HG02623 (cell line): ENCODE results near the gene PREB.
"Not testable (repeated sequence)": the region's sequence is repeated elsewhere in the genome, so short reads cannot be mapped to it uniquely, and the experiment has no call there.

Source experiments
- ATAC-seq: cut with Tn5 transposase; IDR thresholded peaks from one replicate; pipeline ENCODE4 v1.9.1; 2021; ENCODE audit warnings: moderate library complexity; ENCODE audit not compliant: unreplicated experiment

Gene PREB

GRCh38 chr2:27127883-27128667, 6.4 kb downstream of the PREB start:
- no peak for ATAC-seq

GRCh38 chr2:27126252-27126710, 8.2 kb downstream of the PREB start:
- no peak for ATAC-seq

GRCh38 chr2:27125104-27125503, 9.3 kb downstream of the PREB start:
- ATAC-seq, result no peak

DNA sequence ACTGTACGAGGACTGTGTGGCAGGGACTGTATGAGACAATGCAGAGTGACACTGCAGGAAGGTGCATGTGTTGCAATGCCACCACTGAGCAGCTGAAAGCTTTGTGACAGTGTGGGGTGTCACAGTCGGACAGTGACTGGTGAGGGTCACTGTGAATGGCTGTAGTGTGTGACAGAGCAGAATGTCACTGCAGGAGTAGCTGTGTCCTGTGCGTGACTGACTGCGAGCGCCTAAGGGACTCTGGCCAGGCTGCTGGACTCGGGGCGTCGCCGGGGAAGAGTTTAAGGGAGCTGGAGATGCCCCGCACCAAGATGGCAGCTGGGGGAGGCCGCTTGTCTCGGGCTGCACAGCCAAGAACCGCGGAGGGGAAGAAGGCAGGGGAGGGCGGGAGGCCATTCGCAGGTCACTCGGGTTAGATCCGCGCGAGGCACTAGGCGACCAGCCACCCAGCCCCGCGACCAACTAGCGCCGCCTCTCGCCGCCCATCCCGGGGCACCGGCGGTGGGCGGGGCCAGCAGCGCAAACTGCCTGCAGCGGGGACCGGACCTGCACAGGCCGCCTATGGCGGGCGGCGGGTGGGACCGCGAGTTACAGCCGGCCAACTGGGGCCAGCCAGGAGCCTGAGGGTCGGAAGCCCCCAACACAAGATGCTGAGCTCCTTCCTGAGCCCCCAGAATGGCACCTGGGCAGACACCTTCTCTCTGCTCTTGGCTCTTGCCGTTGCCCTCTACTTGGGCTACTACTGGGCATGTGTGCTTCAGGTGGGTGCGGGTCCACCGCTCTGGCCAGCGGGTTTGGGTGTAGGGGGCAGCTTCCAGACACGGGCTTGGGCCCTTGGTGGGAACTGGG, 10.9 kb downstream of the PREB start, which contains the start of gene ABHD1:
Gene ABHD1 (plus strand): TSS at position 514 of the 849 bp plus-strand sequence. CDS start 134 bp downstream, at position 648.
- ATAC-seq, result no peak

DNA sequence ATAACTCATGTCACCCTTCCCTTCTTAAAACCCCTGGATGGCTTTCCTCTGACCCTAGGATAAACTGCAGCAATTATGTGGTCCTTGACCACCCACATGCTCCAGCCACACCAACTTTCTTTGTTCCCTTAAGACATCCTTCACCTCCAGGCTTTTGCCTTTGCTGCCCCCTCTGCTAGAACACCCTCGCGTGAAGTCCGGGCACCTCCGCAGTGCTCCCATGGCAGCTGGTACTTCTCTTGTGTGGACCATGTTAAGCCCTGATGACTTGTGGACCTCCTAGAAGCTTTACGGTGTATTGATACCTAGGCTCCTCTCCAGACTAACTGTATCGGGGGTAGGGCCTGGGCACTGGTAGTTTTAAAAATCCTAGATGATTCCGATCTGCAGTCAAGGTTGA, 11.6 kb downstream of the PREB start:
- ATAC-seq, result no peak

GRCh38 chr2:27121906-27122305, 12.5 kb downstream of the PREB start:
- ATAC-seq, result no peak

DNA sequence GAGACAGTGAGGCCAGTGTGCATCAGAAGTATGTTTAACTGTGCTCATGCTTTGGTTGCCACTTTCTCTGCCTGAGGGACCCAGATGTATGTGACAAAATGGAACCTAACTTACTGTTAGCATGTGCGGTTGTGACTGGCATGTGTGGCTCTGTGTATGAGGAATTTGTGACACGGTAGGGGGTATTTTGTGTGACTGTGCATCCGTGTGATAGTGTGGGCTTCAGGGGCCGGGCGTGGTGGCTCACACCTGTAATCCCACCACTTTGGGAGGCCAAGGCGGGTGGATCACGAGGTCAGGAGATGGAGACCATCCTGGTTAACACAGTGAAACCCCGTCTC, 15.1 kb downstream of the PREB start:
- not testable (repeated sequence) for ATAC-seq

- no peak for ATAC-seq
Measured at GRCh38 chr2:27118525-27119329, 15.7 kb downstream of the PREB start, which contains the start of gene CGREF1. Gene CGREF1, minus strand, starts transcription at chr2:27119128. Its CDS starts 14,762 bp downstream, at chr2:27104366.

- ATAC-seq, result no peak
Measured at GRCh38 chr2:27117995-27118524, 16.4 kb downstream of the PREB start.

GRCh38 chr2:27115519-27115918, 18.9 kb downstream of the PREB start:
- no peak for ATAC-seq

- not testable (repeated sequence) for ATAC-seq
Measured at GRCh38 chr2:27111392-27112078, 22.9 kb downstream of the PREB start.

DNA sequence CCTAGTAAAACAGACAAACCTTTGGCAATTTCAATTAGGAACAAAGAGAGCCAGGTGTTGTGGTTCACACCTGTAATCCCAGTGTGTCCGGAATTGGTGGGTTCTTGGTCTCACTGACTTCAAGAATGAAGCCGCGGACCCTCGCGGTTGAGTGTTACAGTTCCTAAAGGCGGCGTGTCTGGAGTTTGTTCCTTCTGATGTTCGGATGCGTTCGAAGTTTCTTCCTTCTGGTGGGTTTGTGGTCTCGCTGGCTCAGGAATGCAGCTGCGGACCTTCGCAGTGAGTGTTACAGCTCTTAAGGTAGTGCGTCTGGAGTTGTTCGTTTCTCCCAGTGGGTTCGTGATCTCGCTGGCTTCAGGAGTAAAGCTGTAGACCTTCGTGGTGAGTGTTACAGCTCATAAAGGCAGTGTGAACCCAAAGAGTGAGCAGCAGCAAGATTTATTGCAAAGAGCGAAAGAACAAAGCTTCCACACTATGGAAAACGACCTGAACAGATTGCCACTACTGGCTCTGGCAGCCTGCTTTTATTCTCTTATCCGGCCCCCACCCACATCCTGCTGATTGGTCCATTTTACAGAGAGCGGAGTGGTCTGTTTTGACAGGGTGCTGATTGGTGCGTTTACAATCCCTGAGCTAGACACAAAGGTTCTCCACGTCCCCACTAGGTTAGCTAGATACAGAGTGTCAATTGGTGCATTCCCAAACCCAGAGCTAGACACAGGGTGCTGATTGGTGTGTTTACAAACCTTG, 23.7 kb downstream of the PREB start:
- ATAC-seq, result not testable (repeated sequence)

- no peak for ATAC-seq
Measured at GRCh38 chr2:27109083-27109482, 25.4 kb downstream of the PREB start.

- no peak for ATAC-seq
Measured at GRCh38 chr2:27108221-27108620, 26.2 kb downstream of the PREB start.

DNA sequence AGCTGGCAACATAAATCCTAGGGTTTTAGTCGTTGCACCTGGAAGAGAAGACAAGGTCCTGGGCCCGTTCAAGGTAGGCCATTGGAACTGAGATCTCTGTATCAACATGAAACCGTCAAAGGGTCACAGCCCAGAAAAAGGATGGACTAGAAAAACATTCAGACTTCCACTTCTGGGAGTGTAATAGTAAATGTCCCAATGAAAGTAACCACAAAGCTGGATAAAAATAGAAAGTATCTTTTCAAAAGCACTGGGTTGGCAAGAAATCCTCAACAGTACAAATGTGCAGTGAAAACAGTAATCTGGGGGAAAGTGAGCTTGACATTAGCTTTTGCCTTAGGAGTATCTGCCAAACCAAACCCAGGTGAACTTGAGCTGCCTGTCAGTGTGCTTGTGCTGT, 28.5 kb downstream of the PREB start:
- no peak for ATAC-seq

- ATAC-seq, result no peak
Measured at GRCh38 chr2:27102329-27102728, 32.1 kb downstream of the PREB start.

DNA sequence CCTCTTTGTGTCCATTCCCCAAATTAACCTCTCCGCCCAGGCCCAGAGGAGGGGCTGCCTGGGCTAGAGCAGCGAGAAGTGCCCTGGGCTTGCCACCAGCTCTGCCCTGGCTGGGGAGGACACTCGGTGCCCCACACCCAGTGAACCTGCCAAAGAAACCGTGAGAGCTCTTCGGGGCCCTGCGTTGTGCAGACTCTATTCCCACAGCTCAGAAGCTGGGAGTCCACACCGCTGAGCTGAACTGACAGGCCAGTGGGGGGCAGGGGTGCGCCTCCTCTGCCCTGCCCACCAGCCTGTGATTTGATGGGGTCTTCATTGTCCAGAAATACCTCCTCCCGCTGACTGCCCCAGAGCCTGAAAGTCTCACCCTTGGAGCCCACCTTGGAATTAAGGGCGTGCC, 34.4 kb downstream of the PREB start:
- ATAC-seq, result no peak

GRCh38 chr2:27099334-27099955, 35.0 kb downstream of the PREB start:
- no peak for ATAC-seq

GRCh38 chr2:27097341-27097740, 37.1 kb downstream of the PREB start:
- ATAC-seq, result no peak
